HG02938 (cell line): ENCODE data around the gene PHPT1.
"Not testable (repeated sequence)": the region's sequence is repeated elsewhere in the genome, so short reads cannot be mapped to it uniquely, and the experiment has no call there.

ENCODE experiments used
- ATAC-seq: cut with Tn5 transposase; IDR thresholded peaks from one replicate; pipeline ENCODE4 v1.9.1; 2021; ENCODE audit warnings: mild to moderate bottlenecking, moderate library complexity; ENCODE audit not compliant: unreplicated experiment

Gene PHPT1

DNA sequence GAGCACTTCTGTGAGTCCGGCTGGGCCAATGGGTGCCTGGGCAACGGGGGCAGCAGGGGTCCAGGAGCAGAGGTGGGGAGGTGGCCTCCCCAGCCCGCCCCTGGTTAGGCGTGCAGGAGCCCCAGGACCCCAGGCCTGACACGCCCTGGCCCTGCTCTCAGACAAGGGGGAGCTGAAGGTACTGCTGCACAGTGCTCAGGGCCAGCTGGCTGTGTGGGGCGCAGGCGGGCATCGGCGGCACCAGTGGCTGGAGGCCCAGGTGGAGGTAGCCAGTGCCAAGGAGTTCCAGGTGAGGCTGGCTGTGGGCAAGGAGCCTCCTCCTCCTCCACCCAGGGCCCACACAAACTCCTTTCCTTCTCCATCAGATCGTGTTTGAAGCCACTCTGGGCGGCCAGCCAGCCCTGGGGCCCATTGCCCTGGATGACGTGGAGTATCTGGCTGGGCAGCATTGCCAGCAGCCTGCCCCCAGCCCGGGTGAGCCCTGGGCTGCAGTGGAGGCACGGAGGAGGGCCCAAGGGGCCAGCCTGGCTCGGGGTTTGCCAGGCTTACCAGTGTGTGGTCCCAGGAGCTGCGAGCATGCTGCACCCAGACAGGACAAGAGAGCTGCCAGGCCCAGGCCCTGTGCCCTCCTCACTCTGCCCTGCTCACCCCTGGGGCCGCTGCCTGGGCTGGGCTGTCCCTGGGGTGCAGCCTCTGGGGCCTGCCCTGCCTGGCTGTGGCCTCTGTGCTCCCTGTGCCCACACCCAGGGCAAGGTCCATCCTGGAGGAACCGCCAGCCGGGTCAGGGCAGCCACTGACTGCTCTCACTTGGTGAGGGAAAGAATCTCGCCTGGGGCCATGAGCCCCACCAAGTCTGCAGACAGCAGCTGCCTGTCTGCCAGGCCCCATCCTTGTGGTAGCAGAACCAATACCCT lies 9.9 kb downstream of the PHPT1 start:
- ATAC-seq = no peak

- ATAC-seq = no peak
These were observed 11.3 kb downstream of the PHPT1 start for GRCh38 chr9:136860529-136860928.

GRCh38 chr9:136860933-136861873 lies 12.0 kb downstream of the PHPT1 start:
- ATAC-seq = no peak

DNA sequence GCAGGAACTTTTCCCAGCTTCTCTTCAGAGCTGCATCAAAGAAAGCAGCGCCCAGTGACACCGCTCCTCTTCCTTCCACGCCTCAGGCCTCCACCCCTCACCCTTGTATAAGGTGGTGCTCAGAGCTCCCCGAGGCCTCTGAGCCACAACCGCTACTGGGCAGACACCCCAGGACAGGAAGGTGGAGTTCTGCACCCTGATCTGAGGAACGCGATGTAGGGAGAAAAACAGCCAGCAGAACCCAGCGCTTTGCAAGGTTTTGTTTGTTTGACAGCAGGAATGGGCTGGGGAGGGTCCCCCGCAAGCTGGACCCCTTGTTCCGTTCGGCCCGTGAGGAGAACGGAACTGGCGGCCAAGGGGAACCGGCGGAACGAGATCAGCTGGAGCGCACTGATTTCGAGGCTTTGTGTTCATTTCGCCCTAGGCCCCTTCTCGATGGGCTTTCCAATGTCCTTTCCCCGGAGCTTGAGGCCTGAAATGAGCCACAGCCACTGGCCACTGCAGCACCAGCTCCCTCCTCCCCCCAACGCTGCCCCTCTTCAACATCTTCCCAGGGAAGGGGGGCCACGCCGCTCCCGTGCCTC lies 12.8 kb downstream of the PHPT1 start:
- ATAC-seq = no peak

DNA sequence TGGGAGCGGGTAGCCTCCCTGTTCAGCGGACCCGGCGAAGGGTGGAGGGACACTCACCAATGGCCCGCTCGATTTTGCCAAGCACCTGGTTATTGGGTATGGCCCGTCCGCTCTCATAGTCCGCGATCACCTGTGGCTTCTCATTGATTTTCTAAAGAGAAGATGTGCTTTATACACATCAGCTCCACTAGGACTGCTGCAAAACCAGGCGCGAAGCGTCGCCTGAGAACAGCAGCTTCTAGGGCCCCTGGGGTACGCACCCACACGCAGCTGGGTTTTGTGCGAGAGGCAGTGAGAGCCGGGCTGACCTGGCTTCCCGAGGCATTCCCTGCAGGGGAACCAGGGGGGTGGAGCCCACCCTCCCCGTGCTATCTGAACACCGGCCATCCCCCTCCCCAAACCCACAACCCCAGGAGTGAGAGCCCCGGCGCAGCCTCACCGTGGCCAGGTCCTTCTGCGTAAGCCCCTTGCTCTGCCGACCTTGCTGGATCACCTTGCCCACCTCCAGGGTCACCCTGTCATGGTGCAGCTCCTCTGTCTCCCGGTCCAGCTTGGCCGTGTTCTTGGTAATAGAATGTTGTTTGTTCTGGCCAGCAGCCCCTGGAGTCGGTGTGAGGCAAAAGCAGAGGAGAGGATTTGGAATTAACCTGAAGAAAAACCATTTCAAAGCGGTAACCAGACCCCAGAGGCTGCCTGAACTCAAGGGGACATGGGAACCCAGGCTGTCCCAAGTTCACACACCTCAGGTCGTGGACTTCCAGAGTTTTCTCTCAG lies 13.8 kb downstream of the PHPT1 start:
- no peak for ATAC-seq

GRCh38 chr9:136863623-136864273 lies 14.5 kb downstream of the PHPT1 start:
- ATAC-seq = no peak

- no peak for ATAC-seq
These were observed 16.0 kb downstream of the PHPT1 start for GRCh38 chr9:136865041-136865767.

- ATAC-seq = no peak
These were observed 16.5 kb downstream of the PHPT1 start for GRCh38 chr9:136865768-136866103.

- ATAC-seq = not testable (repeated sequence)
These were observed 17.8 kb downstream of the PHPT1 start for GRCh38 chr9:136866898-136867421.

GRCh38 chr9:136867480-136867879 lies 18.3 kb downstream of the PHPT1 start:
- ATAC-seq = no peak

- no peak for ATAC-seq
These were observed 18.7 kb downstream of the PHPT1 start for GRCh38 chr9:136867917-136868316.

GRCh38 chr9:136868644-136869043 lies 19.4 kb downstream of the PHPT1 start:
- ATAC-seq = no peak

GRCh38 chr9:136869611-136870010 lies 20.4 kb downstream of the PHPT1 start:
- not testable (repeated sequence) for ATAC-seq

DNA sequence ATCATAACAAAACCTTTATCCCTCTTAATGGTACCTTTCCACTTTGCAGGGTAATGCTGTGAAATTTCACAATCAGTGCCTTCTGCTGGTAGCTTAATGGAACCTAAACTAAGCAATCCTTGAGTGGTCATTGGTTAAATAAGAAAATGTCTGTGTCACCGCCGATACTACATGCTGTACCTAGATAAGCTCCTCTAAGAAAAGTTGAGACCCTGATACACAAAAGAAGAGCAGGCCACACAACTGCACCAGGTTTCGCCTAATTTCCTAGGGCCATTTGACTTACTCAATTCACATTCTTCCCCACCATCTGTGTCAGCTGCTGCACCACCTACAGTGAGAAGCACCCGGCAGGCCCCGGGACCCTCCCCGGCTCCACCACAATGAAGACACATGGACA lies 25.9 kb downstream of the PHPT1 start:
- no peak for ATAC-seq

DNA sequence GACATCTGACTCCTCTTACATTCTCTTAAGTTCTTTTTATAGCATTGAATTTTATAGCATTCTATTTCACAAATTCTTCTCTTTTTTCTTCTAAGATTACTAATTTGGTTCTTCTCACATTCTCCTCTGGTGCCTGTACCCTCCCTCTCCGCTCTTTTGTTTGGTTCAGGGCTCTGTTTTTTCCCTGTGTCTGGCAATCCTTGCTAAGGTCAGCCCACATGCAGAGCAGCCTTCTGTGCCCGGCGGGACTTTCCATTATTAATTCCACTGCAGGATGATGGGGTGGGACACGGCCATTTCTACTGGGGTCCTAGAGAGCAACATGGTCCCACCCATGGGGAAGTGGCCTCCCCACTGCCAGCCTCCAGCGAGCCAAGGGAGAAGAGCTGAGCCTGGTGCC lies 27.3 kb downstream of the PHPT1 start:
- no peak for ATAC-seq

DNA sequence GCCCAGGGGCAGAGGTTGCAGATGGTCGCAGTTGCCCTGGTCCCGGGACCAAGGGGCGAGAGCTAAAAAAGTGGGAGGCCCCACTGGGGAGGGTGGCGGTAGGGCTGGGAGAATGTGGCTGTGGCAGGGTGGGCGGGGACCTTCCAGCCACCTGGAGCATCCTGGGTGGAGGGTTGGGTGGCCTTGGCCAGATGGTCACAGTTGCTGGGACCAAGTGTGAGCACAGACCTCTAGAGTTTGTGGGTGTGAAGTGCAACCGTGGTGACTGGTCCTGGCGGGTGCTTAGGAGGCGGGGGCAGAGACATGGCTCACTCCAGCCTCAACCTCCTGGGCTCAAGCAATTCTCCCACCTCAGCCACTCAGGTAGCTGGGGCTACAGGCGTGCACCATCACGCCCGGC lies 31.4 kb downstream of the PHPT1 start:
- no peak for ATAC-seq

- no peak for ATAC-seq
These were observed 32.5 kb downstream of the PHPT1 start for GRCh38 chr9:136881691-136882108.

- no peak for ATAC-seq
These were observed 33.1 kb downstream of the PHPT1 start for GRCh38 chr9:136882109-136882946.
